B cell (primary cell): Measurements from ENCODE around the gene ERMARD. TPM values are rescaled to one million over a fixed set of nuclear protein-coding genes. Genes with fewer than 3 reads are reported as not detected.

ENCODE experiments used
- ATAC-seq: fragments of 200-7000 bp; cut with Tn5 transposase; one replicate; pipeline ENCODE4 v1.10.0; 2021; ENCODE audit warnings: low read depth, mild to moderate bottlenecking, moderate number of reproducible peaks, moderate library complexity
- CTCF ChIA-PET: fragments of 350-600 bp; sonication (Branson Sonifier 250); formaldehyde crosslinking; loops from one replicate; lab custom pipeline; 2021; ENCODE audit warnings: antibody characterized with exemption, inconsistent platforms; lab: Charles Lee
- POLR2A ChIA-PET: fragments of 350-600 bp; sonication (Branson Sonifier 250); formaldehyde crosslinking; loops from one replicate; lab custom pipeline; 2021; ENCODE audit warnings: antibody characterized with exemption; lab: Charles Lee
- DNase-seq: peaks from one replicate; pipeline ENCODE4 v3.0.0; 2013
- H2AFZ ChIP-seq: 2 replicates; pipeline ENCODE4 v1.6.1; 2012; ENCODE audit warnings: mild to moderate bottlenecking, low read depth, low read length; ENCODE audit not compliant: insufficient read depth, poor library complexity, severe bottlenecking
- H3K27ac ChIP-seq, 2 donors: 1 replicate in 1 of 2; 2 replicates in 1 of 2; pipeline ENCODE4 v1.5.1; 2012 to 2013; ENCODE audit warnings: low read length in 2 of 2, mild to moderate bottlenecking in 2 of 2, moderate library complexity in 1 of 2
- H3K27me3 ChIP-seq, 4 experiments: fragments of 200-600 bp in 1 of 4; sonication (generic) in 1 of 4; replicated peaks in 1 of 4; 1 replicate in 2 of 4; 2 replicates in 2 of 4; pipeline versions ENCODE4 v1.6.1 to v1.7.0; 2013 to 2016; ENCODE audit warnings: low read length in 3 of 4, mild to moderate bottlenecking in 2 of 4, mixed read lengths in 1 of 4, moderate library complexity in 1 of 4; ENCODE audit not compliant: insufficient read depth in 4 of 4, control insufficient read depth in 3 of 4; ENCODE audit errors: control extremely low read depth in 1 of 4
- H3K36me3 ChIP-seq, 2 experiments: replicated peaks in 1 of 2; 1 replicate in 1 of 2; 2 replicates in 1 of 2; pipeline versions ENCODE4 v1.6.1 to v1.7.1; 2013; ENCODE audit warnings: low read length in 1 of 2; ENCODE audit not compliant: insufficient read depth in 2 of 2, control insufficient read depth in 1 of 2; ENCODE audit errors: control extremely low read depth in 1 of 2, extremely low read depth in 1 of 2
- H3K4me1 ChIP-seq, 2 donors: fragments of 200-600 bp in 1 of 2; sonication (generic) in 1 of 2; 1 replicate in 1 of 2; 2 replicates in 1 of 2; pipeline versions ENCODE4 v1.5.1 to v1.6.1; 2013 to 2017; ENCODE audit warnings: low read length in 2 of 2; ENCODE audit not compliant: control insufficient read depth in 2 of 2, insufficient read depth in 2 of 2
- H3K4me2 ChIP-seq: replicated peaks from 2 replicates; pipeline ENCODE3; 2012; ENCODE audit warnings: mild to moderate bottlenecking, low read depth, low read length; ENCODE audit not compliant: poor library complexity, severe bottlenecking
- H3K4me3 ChIP-seq, 5 experiments: fragments of 200-600 bp in 1 of 5; sonication (generic) in 1 of 5; 1 replicate in 3 of 5; 2 replicates in 2 of 5; pipeline versions ENCODE4 v1.5.1 to v1.7.0; 2011 to 2016; ENCODE audit warnings: low read length in 4 of 5, mild to moderate bottlenecking in 4 of 5, low read depth in 2 of 5, control low read depth in 1 of 5, moderate library complexity in 1 of 5; ENCODE audit not compliant: insufficient read depth in 1 of 5; ENCODE audit errors: control extremely low read depth in 1 of 5, extremely low read depth in 1 of 5
- H3K79me2 ChIP-seq: fragments of 200-600 bp; sonication (generic); one replicate; pipeline ENCODE4 v1.6.0; 2016; ENCODE audit warnings: low read length; ENCODE audit not compliant: control insufficient read depth, insufficient read depth
- H3K9ac ChIP-seq: fragments of 200-600 bp; sonication (generic); 2 replicates; pipeline ENCODE4 v1.6.1; 2017; ENCODE audit warnings: mild to moderate bottlenecking, low read length, moderate library complexity
- H3K9me3 ChIP-seq, 3 donors: one replicate each; pipeline versions ENCODE4 v1.6.1 to v1.7.1; 2013; ENCODE audit warnings: low read length in 2 of 3; ENCODE audit not compliant: control insufficient read depth in 2 of 3, insufficient read depth in 1 of 3; ENCODE audit errors: control extremely low read depth in 1 of 3
- H4K20me1 ChIP-seq: 2 replicates; pipeline ENCODE4 v1.6.0; 2012; ENCODE audit warnings: mild to moderate bottlenecking, low read length; ENCODE audit not compliant: insufficient read depth, control insufficient read depth, poor library complexity, severe bottlenecking
- H3K27ac Mint-ChIP-seq: one replicate; pipeline ENCODE4 v1.8.0; 2021; ENCODE audit warnings: mixed read lengths
- H3K27me3 Mint-ChIP-seq: one replicate; pipeline ENCODE4 v1.8.0; 2021; ENCODE audit warnings: mixed read lengths
- H3K4me1 Mint-ChIP-seq: one replicate; pipeline ENCODE4 v1.8.0; 2021; ENCODE audit warnings: mixed read lengths
- H3K4me3 Mint-ChIP-seq: one replicate; pipeline ENCODE4 v1.8.0; 2021; ENCODE audit warnings: mixed read lengths
- H3K9me3 Mint-ChIP-seq: one replicate; pipeline ENCODE4 v1.8.0; 2022; ENCODE audit warnings: mixed read lengths; ENCODE audit not compliant: insufficient read depth
- CTCF ChIP-seq: fragments of 200-600 bp; IDR thresholded peaks from one replicate; pipeline ENCODE4 v1.8.0; 2022; ENCODE audit warnings: antibody characterized with exemption, mild to moderate bottlenecking
- EZH2 ChIP-seq: IDR thresholded peaks from 2 replicates; pipeline ENCODE4 v1.6.1; 2012; ENCODE audit warnings: borderline replicate concordance, low read depth, mild to moderate bottlenecking, moderate library complexity, low read length; ENCODE audit not compliant: insufficient read depth, poor library complexity, severe bottlenecking
- WGBS: methylation state at CpG from one replicate; pipeline ENCODE4 v1.1.5; 2013; ENCODE audit warnings: missing lambda C conversion rate; ENCODE audit not compliant: insufficient coverage; 5-methylcytosine and 5-hydroxymethylcytosine counted together
- intact Hi-C: fragments of 100-400 bp; cut with micrococcal nuclease; formaldehyde crosslinking; loops from one replicate; pipeline ENCODE4 v1.10.0; 2022
- polyA plus RNA-seq: library from polyadenylated mRNA; depleted of rRNA; stranded (reverse); fragments of >200 nt; gene quantifications from 2 replicates; pipeline ENCODE4 v1.2.3, GENCODE V29; 2012
- total RNA-seq, 2 donors: library from RNA; stranded (reverse); fragments of 120-200 nt in 1 of 2; gene quantifications; 1 replicate in 1 of 2; 2 replicates in 1 of 2; pipeline versions ENCODE4 v1.2.3 to v1.2.4, GENCODE V29; 2013 to 2022

Gene ERMARD
- total and polyA plus RNA-seq, 2 donors (not counting 1 experiment from before 2014, with no cell fraction given) = 42.8 to 65.1 TPM

GRCh38 chr6:169787797-169788196 lies 36.4 kb downstream of the ERMARD start:
- Histone ChIP-seq H3K4me3 (no peak overlapping the region), H3K9me3 (no peaks in the 10 kb centered on the region), H3K4me1 (peaks cover 9 to 16% of the 10 kb centered on the region in 2 donors), H3K9ac (no peak overlapping the region), H4K20me1 (no peaks in the 10 kb centered on the region), H3K4me2 (no peak overlapping the region), H3K79me2 (no peaks in the 10 kb centered on the region), H3K36me3 (no peaks in the 10 kb centered on the region), H3K27ac (no peak overlapping the region), H3K27me3 (peaks cover 0 to 37% (median 8%) of the 10 kb centered on the region in 4 experiments), H2AFZ (no peak overlapping the region)
- ATAC-seq (no peak), DNase-seq (no peak)
- Mint-ChIP-seq H3K4me1 (peaks cover 14% of the 10 kb centered on the region), H3K9me3 (no peaks in the 10 kb centered on the region), H3K27me3 (peaks cover 26% of the 10 kb centered on the region), H3K27ac (no peak overlapping the region), H3K4me3 (no peak overlapping the region)
- CTCF ChIA-PET = interaction anchor here (1.0 kb wide), 1 partner anchor 18 kb away, joined by 3 read pairs; no protein-coding TSS in a partner anchor
- intact Hi-C loops = no loop called here
- TF ChIP-seq CTCF = no peak
- TF ChIP-seq EZH2 = no peak
- WGBS = 95% methylated on average over 5 of the region's 7 CpGs
- POLR2A ChIA-PET = no interaction called here

- H3K27me3 ChIP-seq = peaks cover 0 to 39% (median 8%) of the 10 kb centered on the region in 4 experiments
- TF ChIP-seq CTCF (no peak), EZH2 (no peak)
- peaks cover 36% of the 10 kb centered on the region for H3K27me3 Mint-ChIP-seq
- H3K4me3 Mint-ChIP-seq = peak overlapping the region; percentile 62
- no peak for ATAC-seq
- H4K20me1 ChIP-seq = no peaks in the 10 kb centered on the region
- no peak overlapping the region for H3K27ac ChIP-seq
- WGBS = 89% methylated on average over 4 of the region's 4 CpGs
- H3K9ac ChIP-seq = no peak overlapping the region
- no peaks in the 10 kb centered on the region for H3K9me3 ChIP-seq
- H3K9me3 Mint-ChIP-seq = no peaks in the 10 kb centered on the region
- no peak overlapping the region for H3K4me3 ChIP-seq
- peaks cover 9 to 16% of the 10 kb centered on the region in 2 donors for H3K4me1 ChIP-seq
- intact Hi-C loops = no loop called here
- CTCF ChIA-PET = interaction anchor here (1.2 to 3.6 kb wide), 4 partner anchors 25 to 741 kb away, joined by 3 to 59 read pairs (median 24); no protein-coding TSS in a partner anchor
- H3K4me1 Mint-ChIP-seq = peaks cover 14% of the 10 kb centered on the region
- H3K36me3 ChIP-seq = no peaks in the 10 kb centered on the region
- H3K4me2 ChIP-seq = no peak overlapping the region
- no peak overlapping the region for H2AFZ ChIP-seq
- DNase-seq = no peak
- no peaks in the 10 kb centered on the region for H3K79me2 ChIP-seq
- H3K27ac Mint-ChIP-seq = no peak overlapping the region
- POLR2A ChIA-PET = no interaction called here
These were observed 37.4 kb downstream of the ERMARD start for GRCh38 chr6:169788809-169789145.
